ENCODE measurements around the gene ANGEL2.
A peak's percentile ranks its signal among the peaks of the same experiment; 100 is the strongest.

The ANGEL2 gene

GRCh38 chr1:212950243-212951125 is 65.2 kb downstream of the ANGEL2 start, which contains the start of gene VASH2:
TSS of gene VASH2 (plus strand) at chr1:212950541. CDS start at chr1:212951543, 1,002 bp downstream.
- peak; percentile 84 for DNase-seq

DNA sequence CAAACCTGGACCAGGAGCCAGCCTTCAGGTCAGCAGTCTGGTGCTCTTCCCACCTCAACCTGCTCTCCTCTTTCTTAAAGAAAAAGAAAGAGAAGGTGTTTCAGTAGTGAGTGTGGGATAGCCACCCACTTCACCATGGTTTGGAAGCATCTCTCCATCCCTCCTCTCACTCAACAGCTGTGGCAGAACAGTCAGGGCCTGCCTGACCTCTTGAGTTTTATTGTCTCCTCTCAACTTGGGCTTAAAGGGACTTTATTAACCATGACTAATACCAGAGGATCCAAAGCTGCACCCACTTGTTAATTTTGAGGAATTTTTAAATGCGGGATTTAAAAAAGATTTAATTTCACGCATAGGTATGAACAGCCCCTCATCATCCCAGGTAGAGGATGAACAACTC is 65.9 kb downstream of the ANGEL2 start:
- no peak for DNase-seq

DNA sequence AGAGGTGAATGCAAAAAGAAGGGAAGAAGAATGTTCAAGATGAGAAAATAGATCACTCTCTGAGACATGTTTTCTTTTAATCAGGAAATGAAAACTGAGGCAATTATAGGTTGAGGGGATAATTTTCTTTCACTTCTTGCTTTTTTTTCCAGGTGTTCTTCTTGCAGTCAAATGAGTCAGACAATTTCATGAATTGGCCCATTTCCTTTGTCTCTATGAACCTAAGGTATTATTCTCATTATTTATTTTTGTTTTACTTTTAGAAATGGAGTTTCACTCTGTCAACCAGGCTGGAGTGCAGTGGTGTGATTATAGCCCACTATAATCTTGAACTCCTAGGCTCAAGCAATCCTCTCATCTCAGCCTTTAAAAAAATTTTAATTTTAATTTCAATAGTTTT is 68.8 kb downstream of the ANGEL2 start:
- no peak for DNase-seq

GRCh38 chr1:212945463-212946160 is 70.1 kb downstream of the ANGEL2 start:
- DNase-seq = no peak

- no peak for DNase-seq
These were observed 70.6 kb downstream of the ANGEL2 start for GRCh38 chr1:212945056-212945455.

GRCh38 chr1:212944229-212944901 is 71.3 kb downstream of the ANGEL2 start:
- no peak for DNase-seq

DNA sequence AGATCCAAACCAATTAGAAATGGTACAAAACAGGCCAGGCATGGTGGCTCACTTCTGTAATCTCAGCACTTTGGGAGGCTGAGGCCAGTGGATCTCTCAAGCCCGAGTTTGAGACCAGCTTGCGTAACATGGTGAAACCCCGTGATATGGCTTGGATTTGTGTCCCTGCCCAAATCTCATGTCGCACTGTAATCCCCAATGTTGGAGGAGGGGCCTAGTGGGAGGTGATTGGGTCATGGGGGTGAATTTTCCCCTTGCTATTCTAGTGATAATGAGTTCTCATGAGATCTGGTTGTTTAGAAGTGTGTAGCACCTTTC is 72.3 kb downstream of the ANGEL2 start:
- no peak for DNase-seq

DNA sequence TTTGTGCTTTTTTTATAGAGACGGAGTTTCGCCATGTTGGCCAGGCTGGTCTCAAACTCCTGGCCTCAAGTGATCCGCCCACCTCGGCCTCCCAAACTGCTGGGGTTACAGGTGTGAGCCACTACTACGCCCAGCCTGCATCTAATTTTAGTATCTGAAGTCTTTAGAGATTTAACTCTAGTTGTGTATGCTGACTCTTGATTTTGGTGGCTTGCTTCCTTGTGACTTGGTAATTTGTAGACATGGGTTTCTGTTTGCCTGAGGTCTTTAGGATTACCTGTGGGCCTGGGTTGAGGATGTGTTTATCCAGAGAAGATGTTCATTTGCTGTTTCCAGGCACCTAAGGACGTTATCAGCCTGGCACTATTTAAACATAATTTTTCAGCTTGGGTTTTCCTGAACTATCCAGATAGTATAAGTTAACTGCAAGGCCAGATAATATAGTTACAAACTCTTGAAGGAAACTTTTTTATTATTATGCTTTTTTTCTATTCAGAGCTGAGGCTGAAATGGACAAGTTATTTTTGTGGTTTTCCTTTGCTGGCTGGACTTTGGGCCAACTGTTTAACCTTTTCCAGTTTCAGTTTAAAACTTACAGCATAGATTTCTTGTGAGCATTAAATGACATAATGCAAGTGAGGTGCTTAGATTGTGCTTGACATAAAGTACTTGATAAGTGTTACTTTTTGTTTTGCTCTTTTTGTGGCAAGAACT is 72.8 kb downstream of the ANGEL2 start:
- DNase-seq = no peak

Measured in NCI-H1694 (cell line).